Prostate gland (tissue), 2 donors: ENCODE measurements around the gene NOP53.
"Not testable (repeated sequence)": the region's sequence is repeated elsewhere in the genome, so short reads cannot be mapped to it uniquely, and the experiment has no call there.

Source experiments
- CTCF ChIP-seq, 4 experiments: fragments of 200-600 bp in 2 of 4; fragments of 450-650 bp in 2 of 4; sonication (generic) in 2 of 4; IDR thresholded peaks; 1 replicate in 3 of 4; 2 replicates in 1 of 4; pipeline ENCODE4 v1.5.1; 2016 to 2019; ENCODE audit warnings: antibody characterized with exemption in 4 of 4, mild to moderate bottlenecking in 2 of 4, moderate library complexity in 2 of 4
- POLR2A ChIP-seq: fragments of 450-650 bp; IDR thresholded peaks from one replicate; pipeline ENCODE4 v1.6.1; 2016; ENCODE audit warnings: antibody characterized with exemption, mild to moderate bottlenecking
- POLR2AphosphoS5 ChIP-seq: sonication (generic); formaldehyde crosslinking; IDR thresholded peaks from one replicate; pipeline ENCODE4 v1.6.1; 2017; ENCODE audit warnings: antibody characterized with exemption

- not testable (repeated sequence) for TF ChIP-seq POLR2AphosphoS5; POLR2A; CTCF (IDR thresholded peaks at IDR 0.05)
These were observed 30.5 kb upstream of the NOP53 start for GRCh38 chr19:47714855-47715254.
